Hypothalamus (tissue), 51 donors: ENCODE results near the gene FCER1G.

Experiments
- DNase-seq, 51 donors: peaks; one replicate each; lab custom pipeline; 2025; lab: John Stamatoyannopoulos, UW

Gene FCER1G

GRCh38 chr1:161258439-161259344, 43.6 kb downstream of the FCER1G start, which contains the start of gene PCP4L1:
Gene PCP4L1, plus strand, starts transcription at chr1:161258745. Its CDS starts 230 bp downstream, at chr1:161258975.
- DNase-seq, result peak in 45 of 51 donors; percentile 4 to 80 (median 36)

GRCh38 chr1:161259345-161259702, 44.2 kb downstream of the FCER1G start:
- DNase-seq, result no peak

GRCh38 chr1:161259765-161260164, 44.7 kb downstream of the FCER1G start:
- DNase-seq, result no peak

GRCh38 chr1:161260376-161261260, 45.5 kb downstream of the FCER1G start:
- DNase-seq, result peak in 1 of 51 donors; percentile 16

- DNase-seq, result peak in 2 of 51 donors; percentile 3 to 46
These were observed 46.5 kb downstream of the FCER1G start for GRCh38 chr1:161261261-161262235.

GRCh38 chr1:161265305-161265704, 50.2 kb downstream of the FCER1G start:
- DNase-seq, result no peak

GRCh38 chr1:161266202-161266601, 51.1 kb downstream of the FCER1G start:
- peak in 2 of 51 donors; percentile 4 to 13 for DNase-seq

GRCh38 chr1:161266836-161267235, 51.7 kb downstream of the FCER1G start:
- DNase-seq, result no peak

GRCh38 chr1:161267321-161267720, 52.2 kb downstream of the FCER1G start:
- peak in 1 of 51 donors; percentile 16 for DNase-seq
